ENCODE measurements around the gene REXO1.

REXO1 gene

DNA sequence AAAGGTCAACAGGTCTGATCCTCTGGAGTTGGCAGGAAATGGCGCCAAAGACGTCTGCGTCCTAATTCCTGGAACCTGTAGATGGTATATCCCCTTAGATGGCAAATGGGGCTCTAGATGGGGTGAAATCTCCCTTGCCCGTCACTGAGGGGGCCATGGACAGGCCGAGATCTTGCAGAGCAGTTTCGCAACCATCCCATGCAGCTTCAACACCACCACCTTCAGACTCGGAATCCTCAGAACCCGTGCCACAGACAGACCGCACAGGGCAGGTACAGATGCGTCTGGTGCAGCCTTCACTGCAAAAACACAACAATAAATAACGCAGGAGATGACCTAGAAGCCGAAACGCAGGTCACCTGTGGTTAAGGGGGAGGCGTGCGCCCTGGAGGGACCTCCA lies 17.7 kb downstream of the REXO1 start:
- no peak for DNase-seq (ENCODE audit: low spot score in 2 of 2)
- no peaks in the 10 kb centered on the region for H3K9me3 ChIP-seq
- H3K4me1 ChIP-seq = no peaks in the 10 kb centered on the region
- no peak overlapping the region for H3K4me3 ChIP-seq
- H3K27me3 ChIP-seq (ENCODE audit: low read depth) = no peaks in the 10 kb centered on the region
- in situ Hi-C loops (cut with MboI; ENCODE audit: low sequenced_read_pairs) = no loop called here
- 0 out of 2 replicates have a peak, but pooled peaks cover 10% of the 10 kb centered on the region for H3K36me3 ChIP-seq (replicated peaks)

GRCh38 chr19:1829958-1830357 lies 18.3 kb downstream of the REXO1 start:
- no peak for DNase-seq (ENCODE audit: low spot score in 2 of 2)
- H3K4me3 ChIP-seq = no peak overlapping the region
- in situ Hi-C loops (cut with MboI; ENCODE audit: low sequenced_read_pairs) = no loop called here
- H3K9me3 ChIP-seq = no peaks in the 10 kb centered on the region
- H3K4me1 ChIP-seq = no peaks in the 10 kb centered on the region
- H3K36me3 ChIP-seq (replicated peaks) = 0 out of 2 replicates have a peak, but pooled peaks cover 10% of the 10 kb centered on the region
- no peaks in the 10 kb centered on the region for H3K27me3 ChIP-seq (ENCODE audit: low read depth)

- Histone ChIP-seq H3K4me1 (no peaks in the 10 kb centered on the region), H3K4me3 (no peak overlapping the region), H3K36me3 (replicated peaks) (peaks cover 19% of the 10 kb centered on the region; the same call in 1 of the 2 replicates), H3K9me3 (no peaks in the 10 kb centered on the region), H3K27me3 (ENCODE audit: low read depth) (no peaks in the 10 kb centered on the region)
- in situ Hi-C loops (cut with MboI; ENCODE audit: low sequenced_read_pairs) = no loop called here
- no peak for DNase-seq (ENCODE audit: low spot score in 2 of 2)
Measured at GRCh38 chr19:1828279-1829238, 19.7 kb downstream of the REXO1 start.

DNA sequence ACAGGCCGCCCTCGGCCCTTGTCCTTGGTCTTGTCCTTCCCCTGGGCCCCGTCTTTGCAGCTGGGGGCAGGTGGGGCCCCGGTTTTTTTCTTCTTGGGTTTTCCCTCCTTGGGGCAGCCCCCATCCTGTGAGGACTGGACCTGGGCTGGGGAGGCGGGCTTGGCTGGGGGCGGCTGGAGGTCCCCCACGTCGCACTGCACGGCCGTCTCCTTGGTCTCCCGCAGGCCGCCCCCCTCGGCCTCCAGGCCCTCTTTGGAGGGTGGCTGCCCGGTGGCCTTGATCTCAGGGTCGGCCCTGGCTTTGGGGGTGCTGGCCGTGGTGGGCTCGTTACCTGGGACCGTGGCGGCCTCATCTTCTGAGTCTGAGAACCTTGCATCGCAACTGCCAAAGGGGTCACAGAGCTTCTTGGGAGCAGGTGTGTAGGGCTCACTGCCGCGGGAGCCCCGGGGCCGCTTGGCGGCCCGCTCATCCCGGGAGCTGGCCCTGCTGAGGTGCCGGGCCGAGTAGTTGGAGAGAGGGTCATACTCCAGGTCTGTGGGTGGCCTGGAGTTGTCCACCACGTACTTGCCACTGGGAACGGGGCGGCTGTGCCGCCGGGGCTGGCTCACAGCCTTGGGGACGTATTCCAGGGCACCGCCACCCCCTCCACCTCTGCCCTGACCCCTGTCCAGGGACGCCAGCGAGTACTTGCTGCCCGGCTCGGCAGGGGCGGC lies 20.6 kb downstream of the REXO1 start:
- no peak overlapping the region for H3K4me3 ChIP-seq
- DNase-seq (ENCODE audit: low spot score in 2 of 2) = no peak
- peaks cover 19% of the 10 kb centered on the region; the same call in 1 of the 2 replicates for H3K36me3 ChIP-seq (replicated peaks)
- no peaks in the 10 kb centered on the region for H3K4me1 ChIP-seq
- no peaks in the 10 kb centered on the region for H3K9me3 ChIP-seq
- in situ Hi-C loops (cut with MboI; ENCODE audit: low sequenced_read_pairs) = no loop called here
- no peaks in the 10 kb centered on the region for H3K27me3 ChIP-seq (ENCODE audit: low read depth)

GRCh38 chr19:1826557-1827521 lies 21.4 kb downstream of the REXO1 start:
- peaks cover 21% of the 10 kb centered on the region; the same call in 1 of the 2 replicates for H3K36me3 ChIP-seq (replicated peaks)
- no peak overlapping the region for H3K4me3 ChIP-seq
- no peaks in the 10 kb centered on the region for H3K27me3 ChIP-seq (ENCODE audit: low read depth)
- H3K4me1 ChIP-seq = no peaks in the 10 kb centered on the region
- DNase-seq (ENCODE audit: low spot score in 2 of 2) = no peak
- H3K9me3 ChIP-seq = no peaks in the 10 kb centered on the region
- in situ Hi-C loops (cut with MboI; ENCODE audit: low sequenced_read_pairs) = no loop called here

GRCh38 chr19:1825909-1826556 lies 22.2 kb downstream of the REXO1 start:
- Histone ChIP-seq H3K4me3 (no peak overlapping the region), H3K36me3 (replicated peaks) (peaks cover 22% of the 10 kb centered on the region; the same call in 1 of the 2 replicates), H3K4me1 (no peaks in the 10 kb centered on the region), H3K27me3 (ENCODE audit: low read depth) (no peaks in the 10 kb centered on the region), H3K9me3 (no peaks in the 10 kb centered on the region)
- DNase-seq (ENCODE audit: low spot score in 2 of 2) = peak; percentile 34 to 90
- in situ Hi-C loops (cut with MboI; ENCODE audit: low sequenced_read_pairs) = no loop called here

- Histone ChIP-seq H3K36me3 (replicated peaks) (peaks cover 33% of the 10 kb centered on the region), H3K4me3 (no peak overlapping the region), H3K27me3 (ENCODE audit: low read depth) (no peaks in the 10 kb centered on the region), H3K4me1 (no peaks in the 10 kb centered on the region), H3K9me3 (no peaks in the 10 kb centered on the region)
- in situ Hi-C loops (cut with MboI; ENCODE audit: low sequenced_read_pairs) = no loop called here
- no peak for DNase-seq (ENCODE audit: low spot score in 2 of 2)
Measured at GRCh38 chr19:1824252-1824622, 24.0 kb downstream of the REXO1 start.

GRCh38 chr19:1823539-1824251 lies 24.6 kb downstream of the REXO1 start:
- H3K27me3 ChIP-seq (ENCODE audit: low read depth) = no peaks in the 10 kb centered on the region
- H3K4me3 ChIP-seq = no peak overlapping the region
- in situ Hi-C loops (cut with MboI; ENCODE audit: low sequenced_read_pairs) = no loop called here
- DNase-seq (ENCODE audit: low spot score in 2 of 2) = no peak
- H3K36me3 ChIP-seq (replicated peaks) = peaks cover 35% of the 10 kb centered on the region
- H3K9me3 ChIP-seq = no peaks in the 10 kb centered on the region
- H3K4me1 ChIP-seq = no peaks in the 10 kb centered on the region

DNA sequence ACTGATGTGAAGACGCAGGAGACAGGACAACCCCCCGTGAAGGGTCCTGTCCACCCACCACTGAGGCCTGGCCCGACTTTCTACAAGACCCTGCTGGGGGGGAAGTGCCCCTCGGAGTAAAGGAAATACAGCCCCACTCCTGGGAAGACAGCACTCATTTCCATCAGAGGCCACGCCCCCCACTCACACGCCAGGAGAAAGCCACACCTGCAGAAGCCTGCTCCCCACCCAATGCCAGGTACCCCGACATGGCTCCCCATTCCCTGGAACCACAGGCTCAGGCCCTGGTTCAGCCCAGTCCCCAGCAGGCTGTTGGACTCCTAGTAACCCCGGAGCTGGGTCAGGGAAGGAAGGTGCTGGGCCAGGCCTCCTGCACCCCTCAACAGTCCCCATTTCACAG lies 25.3 kb downstream of the REXO1 start:
- H3K27me3 ChIP-seq (ENCODE audit: low read depth) = no peaks in the 10 kb centered on the region
- no peak overlapping the region for H3K4me3 ChIP-seq
- no peak for DNase-seq (ENCODE audit: low spot score in 2 of 2)
- H3K4me1 ChIP-seq = no peaks in the 10 kb centered on the region
- H3K36me3 ChIP-seq (replicated peaks) = peaks cover 42% of the 10 kb centered on the region
- H3K9me3 ChIP-seq = no peaks in the 10 kb centered on the region
- in situ Hi-C loops (cut with MboI; ENCODE audit: low sequenced_read_pairs) = no loop called here

- H3K27me3 ChIP-seq (ENCODE audit: low read depth) = no peaks in the 10 kb centered on the region
- no peak overlapping the region for H3K4me3 ChIP-seq
- in situ Hi-C loops (cut with MboI; ENCODE audit: low sequenced_read_pairs) = no loop called here
- peaks cover 50% of the 10 kb centered on the region for H3K36me3 ChIP-seq (replicated peaks)
- no peak for DNase-seq (ENCODE audit: low spot score in 2 of 2)
- H3K4me1 ChIP-seq = no peaks in the 10 kb centered on the region
- H3K9me3 ChIP-seq = no peaks in the 10 kb centered on the region
Measured at GRCh38 chr19:1822210-1822609, 26.1 kb downstream of the REXO1 start.

DNA sequence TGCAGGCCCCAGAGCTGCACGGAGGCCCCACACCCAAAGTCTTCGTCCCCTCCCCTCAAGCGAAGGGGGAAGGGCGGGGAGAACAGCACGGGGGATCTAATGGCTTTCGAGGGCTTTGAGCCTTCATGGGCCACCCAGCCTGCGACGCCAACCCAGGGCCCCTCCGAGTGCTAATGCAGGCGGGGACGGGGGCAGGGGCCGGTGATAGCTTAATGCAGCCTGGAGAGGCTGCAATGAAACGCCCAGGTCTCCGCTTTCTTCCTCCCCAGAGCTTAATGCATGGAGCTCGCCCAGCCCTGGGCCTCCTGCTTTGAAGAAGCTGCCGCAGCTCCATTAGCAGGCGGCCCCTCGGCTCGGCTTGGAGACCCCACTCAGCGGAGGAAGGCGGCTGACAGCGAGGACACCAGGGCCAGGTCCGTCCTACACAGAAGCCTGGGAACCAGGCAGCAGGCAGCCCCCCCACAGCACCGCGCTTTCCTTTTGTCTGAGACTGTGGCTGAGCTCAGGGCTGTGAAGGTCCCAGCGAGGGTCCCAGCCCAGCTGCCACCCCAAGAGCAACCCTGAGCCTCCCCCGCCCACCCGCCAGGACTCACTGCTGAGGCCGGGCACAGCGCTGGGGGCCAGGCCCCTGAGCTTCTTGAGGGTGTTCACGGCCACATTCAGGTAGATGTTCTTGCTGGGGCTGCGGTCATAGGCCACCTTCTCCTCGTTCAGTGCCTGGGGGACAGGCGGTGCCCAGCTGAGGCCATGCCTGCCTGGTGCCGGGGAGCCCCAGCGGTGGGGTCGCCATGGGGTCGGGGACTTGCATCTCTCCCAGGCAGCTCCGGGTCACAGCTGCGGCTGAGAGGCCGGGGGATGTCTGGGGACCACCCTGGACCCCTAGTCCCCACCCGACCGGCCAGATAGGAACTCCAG lies 28.7 kb downstream of the REXO1 start:
- H3K4me3 ChIP-seq = no peak overlapping the region
- no peaks in the 10 kb centered on the region for H3K9me3 ChIP-seq
- no peak for DNase-seq (ENCODE audit: low spot score in 2 of 2)
- no peaks in the 10 kb centered on the region for H3K4me1 ChIP-seq
- in situ Hi-C loops (cut with MboI; ENCODE audit: low sequenced_read_pairs) = no loop called here
- peaks cover 58% of the 10 kb centered on the region for H3K36me3 ChIP-seq (replicated peaks)
- H3K27me3 ChIP-seq (ENCODE audit: low read depth) = no peaks in the 10 kb centered on the region

All from HAP-1 (cell line).